C4-2B (cell line): ENCODE measurements around the gene HSPB6.
A peak's percentile ranks its signal among the peaks of the same experiment; 100 is the strongest.

Experiments used
- H3K27ac ChIP-seq: fragments of 450-650 bp; 2 replicates; pipeline ENCODE4 v1.5.1; 2017
- ZFX ChIP-seq: fragments of 450-650 bp; IDR thresholded peaks from 2 replicates; pipeline ENCODE4 v1.6.1; 2017
- TF ChIP-seq, protein P1 (sequence below): fragments of 450-650 bp; conservative IDR thresholded peaks from 2 replicates; pipeline ENCODE4 v1.5.1; 2017; ENCODE audit warnings: mild to moderate bottlenecking

The HSPB6 gene

DNA sequence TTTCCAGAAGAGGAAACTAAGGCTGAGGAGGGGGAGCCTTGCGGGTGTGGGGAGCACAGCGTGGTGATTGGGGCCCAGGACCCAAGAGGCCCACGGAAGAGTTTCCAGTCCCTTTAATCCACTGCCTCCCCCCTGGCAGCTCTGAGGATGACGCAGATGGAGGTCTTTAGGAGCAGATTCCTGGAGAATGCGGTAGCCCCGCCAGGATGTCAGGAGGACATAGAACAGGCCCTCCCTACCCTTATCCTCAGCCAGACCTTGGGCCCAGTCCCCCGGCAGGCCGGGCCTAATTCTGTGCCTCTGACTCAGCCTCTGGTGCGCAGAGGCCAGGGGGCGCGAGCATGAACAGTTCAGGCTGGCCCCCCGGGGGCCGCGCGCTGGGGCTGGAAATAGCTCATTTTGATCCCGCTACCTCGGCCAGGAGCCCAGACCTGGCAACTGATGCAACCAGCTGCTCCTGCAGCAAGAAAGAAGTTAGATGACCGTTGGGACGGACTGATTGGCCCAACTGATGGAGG is 461 bp upstream of the HSPB6 start:
- TF ChIP-seq, protein P1, sequence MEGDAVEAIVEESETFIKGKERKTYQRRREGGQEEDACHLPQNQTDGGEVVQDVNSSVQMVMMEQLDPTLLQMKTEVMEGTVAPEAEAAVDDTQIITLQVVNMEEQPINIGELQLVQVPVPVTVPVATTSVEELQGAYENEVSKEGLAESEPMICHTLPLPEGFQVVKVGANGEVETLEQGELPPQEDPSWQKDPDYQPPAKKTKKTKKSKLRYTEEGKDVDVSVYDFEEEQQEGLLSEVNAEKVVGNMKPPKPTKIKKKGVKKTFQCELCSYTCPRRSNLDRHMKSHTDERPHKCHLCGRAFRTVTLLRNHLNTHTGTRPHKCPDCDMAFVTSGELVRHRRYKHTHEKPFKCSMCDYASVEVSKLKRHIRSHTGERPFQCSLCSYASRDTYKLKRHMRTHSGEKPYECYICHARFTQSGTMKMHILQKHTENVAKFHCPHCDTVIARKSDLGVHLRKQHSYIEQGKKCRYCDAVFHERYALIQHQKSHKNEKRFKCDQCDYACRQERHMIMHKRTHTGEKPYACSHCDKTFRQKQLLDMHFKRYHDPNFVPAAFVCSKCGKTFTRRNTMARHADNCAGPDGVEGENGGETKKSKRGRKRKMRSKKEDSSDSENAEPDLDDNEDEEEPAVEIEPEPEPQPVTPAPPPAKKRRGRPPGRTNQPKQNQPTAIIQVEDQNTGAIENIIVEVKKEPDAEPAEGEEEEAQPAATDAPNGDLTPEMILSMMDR = no peak
- H3K27ac ChIP-seq = peak overlapping the region; percentile 87

DNA sequence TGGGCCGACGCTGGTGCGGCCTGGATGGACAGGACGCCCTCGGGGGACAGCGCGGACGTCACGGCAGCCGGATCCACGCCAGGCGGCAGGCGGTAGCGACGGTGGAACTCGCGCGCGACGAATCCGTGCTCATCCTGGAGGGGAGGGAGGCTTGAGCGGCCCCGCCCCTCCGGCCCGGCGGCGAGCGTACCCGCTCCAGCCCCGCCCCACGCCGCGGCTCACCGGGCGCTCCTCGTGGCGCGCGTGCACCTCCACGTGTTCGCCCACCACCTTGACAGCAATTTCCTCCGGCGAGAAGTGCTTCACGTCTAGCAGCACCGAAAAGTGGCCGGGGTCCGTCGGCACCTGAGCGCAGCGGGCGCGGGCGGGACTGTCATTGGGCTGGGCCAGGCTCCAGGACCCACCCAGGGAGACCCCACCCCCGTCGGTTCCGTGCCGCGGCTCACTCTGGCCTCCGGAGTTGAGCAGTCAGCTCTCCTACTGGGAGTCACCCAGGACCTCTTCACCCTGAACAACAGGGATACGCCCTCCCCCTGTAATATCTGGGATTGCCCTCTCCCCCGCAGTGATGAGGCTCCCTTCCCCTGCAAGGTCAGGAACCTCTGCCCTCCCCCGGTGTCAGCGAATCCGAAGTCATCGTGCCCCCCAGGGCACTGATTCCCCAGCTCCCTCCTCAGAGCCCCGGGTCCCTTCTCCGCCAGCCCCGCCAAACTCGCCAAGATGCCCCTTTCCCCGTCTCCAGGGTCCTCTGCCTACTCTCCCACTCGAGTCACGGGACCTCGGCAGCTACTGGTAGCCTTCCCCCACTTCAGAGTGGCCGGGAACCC is 1.1 kb downstream of the HSPB6 start:
- H3K27ac ChIP-seq = no peak overlapping the region
- TF ChIP-seq, protein P1 = no peak

DNA sequence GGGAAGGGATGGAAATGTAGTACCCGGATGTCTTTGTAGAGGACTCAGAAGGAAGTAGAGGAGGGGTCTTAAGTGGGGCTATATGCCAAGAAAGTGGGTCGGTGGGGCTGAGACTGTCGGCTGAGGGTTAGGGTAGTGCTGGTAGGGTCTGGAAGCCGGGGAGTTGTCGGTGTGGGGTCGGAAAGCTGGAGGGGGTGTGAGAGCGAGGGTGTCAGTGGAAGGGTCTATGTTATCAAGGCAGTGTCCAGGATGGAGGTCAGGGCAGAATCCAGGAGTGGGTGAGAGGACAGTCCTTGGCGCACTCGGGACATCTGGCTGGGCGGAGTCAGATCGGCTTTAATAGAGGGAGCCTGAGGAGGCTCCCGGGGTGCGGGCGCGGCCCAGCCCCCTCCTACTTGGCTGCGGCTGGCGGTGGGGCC is 1.7 kb downstream of the HSPB6 start:
- TF ChIP-seq, protein P1 = no peak
- no peak for TF ChIP-seq ZFX
- no peak overlapping the region for H3K27ac ChIP-seq

DNA sequence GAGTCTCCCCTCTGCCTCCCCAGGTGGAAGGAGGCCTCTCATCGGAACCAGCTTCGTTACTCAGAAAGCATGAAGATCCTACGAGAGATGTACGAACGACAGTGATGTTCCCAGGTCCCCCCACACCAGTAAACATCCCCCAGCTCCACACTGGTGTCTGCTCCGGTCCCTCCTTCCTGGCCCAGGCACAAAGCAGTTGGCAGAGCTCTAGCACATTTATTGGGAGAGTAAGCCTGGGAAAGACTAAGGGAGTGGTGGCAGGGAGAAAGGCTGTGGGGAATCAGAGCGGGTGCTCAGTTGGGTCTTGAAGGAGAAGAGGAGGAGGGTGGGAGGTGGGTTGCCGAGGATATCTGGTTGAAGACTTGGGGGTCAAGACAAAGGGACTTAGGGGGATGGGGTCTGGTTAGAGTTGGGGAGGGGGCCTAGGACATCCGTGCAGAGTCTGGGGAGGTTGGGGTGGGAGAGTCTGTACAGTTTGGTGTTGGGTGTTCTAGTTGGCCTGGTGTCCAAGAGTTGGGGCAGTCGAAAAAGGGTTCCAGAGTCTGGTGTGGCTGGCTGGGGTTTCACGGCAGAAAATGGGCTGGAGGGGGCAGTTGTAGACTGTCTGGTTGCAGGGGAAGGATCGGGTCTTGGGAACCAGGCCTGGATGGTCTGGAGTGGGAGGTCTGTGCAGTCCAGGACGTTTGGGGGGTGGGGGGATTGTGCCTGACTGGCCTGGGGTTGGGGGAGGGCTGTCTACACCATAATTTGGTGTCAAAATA is 2.3 kb downstream of the HSPB6 start:
- TF ChIP-seq ZFX = no peak
- TF ChIP-seq, protein P1 = no peak
- no peak overlapping the region for H3K27ac ChIP-seq

DNA sequence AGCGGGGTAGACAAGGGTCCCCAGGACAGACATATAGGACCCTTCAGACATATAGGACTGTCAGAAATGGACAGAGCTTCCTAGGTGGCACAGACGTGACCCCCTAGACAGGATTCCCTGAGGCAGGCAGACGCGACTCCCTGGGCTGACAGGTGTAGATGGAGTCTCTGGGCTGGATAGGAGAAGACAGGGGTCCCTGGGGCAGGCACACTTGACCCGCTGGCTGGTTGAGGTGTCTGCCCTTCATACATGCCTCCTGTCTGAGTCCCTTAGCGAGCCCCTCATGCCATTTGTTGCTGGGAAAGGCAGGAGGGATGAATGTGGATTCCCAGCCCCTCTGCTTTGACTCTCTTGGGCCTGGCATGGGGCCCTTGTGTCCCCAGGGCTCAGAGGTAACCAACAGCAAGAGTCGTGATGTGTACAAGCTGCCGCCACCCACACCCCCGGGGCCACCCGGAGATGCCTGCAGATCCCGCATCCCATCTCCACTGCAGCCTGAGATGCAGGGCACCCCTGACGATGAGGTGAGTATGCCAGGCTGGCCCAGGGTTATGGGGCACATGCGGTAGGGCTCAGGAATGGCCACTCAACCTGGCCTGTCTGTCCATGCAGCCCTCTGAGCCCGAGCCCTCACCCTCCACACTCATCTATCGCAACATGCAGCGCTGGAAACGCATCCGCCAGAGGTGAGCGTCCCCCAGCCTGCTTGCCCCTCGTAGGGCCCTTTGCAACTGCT is 3.0 kb downstream of the HSPB6 start:
- TF ChIP-seq, protein P1 = no peak
- TF ChIP-seq ZFX = no peak
- no peak overlapping the region for H3K27ac ChIP-seq

DNA sequence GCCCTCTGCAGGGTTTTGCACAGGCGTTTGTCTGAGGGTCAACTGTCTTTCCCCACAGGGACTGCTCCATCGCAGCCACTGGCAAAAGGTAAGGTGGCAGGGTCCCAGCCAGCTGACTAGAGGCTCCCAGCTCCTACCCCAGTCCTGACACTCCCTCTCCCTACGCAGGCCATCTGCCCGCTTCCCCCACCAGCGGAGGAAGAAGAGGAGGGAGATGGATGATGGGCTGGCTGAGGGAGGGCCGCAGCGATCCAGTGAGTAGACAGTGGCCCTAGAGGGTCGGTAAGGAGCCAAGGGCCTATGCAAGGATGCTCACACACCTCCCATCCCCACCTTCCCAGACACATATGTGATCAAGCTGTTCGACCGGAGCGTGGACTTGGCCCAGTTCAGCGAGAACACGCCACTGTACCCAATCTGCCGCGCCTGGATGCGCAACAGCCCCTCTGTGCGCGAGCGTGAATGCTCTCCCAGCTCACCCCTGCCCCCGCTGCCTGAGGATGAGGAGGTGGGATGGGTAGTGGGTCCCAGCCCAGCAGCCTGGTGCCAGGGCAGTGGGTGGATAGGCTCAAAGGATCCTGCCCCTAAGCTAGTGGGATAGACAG is 4.0 kb downstream of the HSPB6 start:
- no peak overlapping the region for H3K27ac ChIP-seq
- TF ChIP-seq, protein P1 = no peak
- TF ChIP-seq ZFX = no peak
